ENCODE results near the gene DEK. TPM values are rescaled to one million over a fixed set of nuclear protein-coding genes. Genes with fewer than 3 reads are reported as not detected.

The DEK gene
- total and polyA plus RNA-seq, 2 of the 13 experiments (the other 11 are each of a cell fraction or from before 2014, with no cell fraction given), result 53.2 to 276 TPM

- TF ChIP-seq REST (IDR thresholded peaks at IDR 0.05; ENCODE audit: borderline replicate concordance in 1 of 2, low read depth in 1 of 2, low read length in 2 of 2) (no peak), MATR3 (CRISPR knock-in tag; IDR thresholded peaks at IDR 0.05) (no peak), CREM (IDR thresholded peaks at IDR 0.05) (no peak), CREM (CRISPR knock-in tag; IDR thresholded peaks at IDR 0.05) (no peak), PRMT3 (CRISPR knock-in tag; IDR thresholded peaks at IDR 0.05; ENCODE audit: borderline replicate concordance, low read depth) (no peak), ZSCAN22 (CRISPR knock-in tag; IDR thresholded peaks at IDR 0.05) (no peak), ZNF367 (CRISPR knock-in tag; IDR thresholded peaks at IDR 0.05; ENCODE audit: borderline replicate concordance) (no peak), EHMT2 (IDR thresholded peaks at IDR 0.05; ENCODE audit: borderline replicate concordance, low read depth, low read length) (no peak), ZNF460 (CRISPR knock-in tag; IDR thresholded peaks at IDR 0.05; ENCODE audit: borderline replicate concordance) (no peak), KLF11 (CRISPR knock-in tag; IDR thresholded peaks at IDR 0.05) (no peak), MAFG (CRISPR knock-in tag; IDR thresholded peaks at IDR 0.05) (no peak)
- TF ChIP-seq, protein P1, sequence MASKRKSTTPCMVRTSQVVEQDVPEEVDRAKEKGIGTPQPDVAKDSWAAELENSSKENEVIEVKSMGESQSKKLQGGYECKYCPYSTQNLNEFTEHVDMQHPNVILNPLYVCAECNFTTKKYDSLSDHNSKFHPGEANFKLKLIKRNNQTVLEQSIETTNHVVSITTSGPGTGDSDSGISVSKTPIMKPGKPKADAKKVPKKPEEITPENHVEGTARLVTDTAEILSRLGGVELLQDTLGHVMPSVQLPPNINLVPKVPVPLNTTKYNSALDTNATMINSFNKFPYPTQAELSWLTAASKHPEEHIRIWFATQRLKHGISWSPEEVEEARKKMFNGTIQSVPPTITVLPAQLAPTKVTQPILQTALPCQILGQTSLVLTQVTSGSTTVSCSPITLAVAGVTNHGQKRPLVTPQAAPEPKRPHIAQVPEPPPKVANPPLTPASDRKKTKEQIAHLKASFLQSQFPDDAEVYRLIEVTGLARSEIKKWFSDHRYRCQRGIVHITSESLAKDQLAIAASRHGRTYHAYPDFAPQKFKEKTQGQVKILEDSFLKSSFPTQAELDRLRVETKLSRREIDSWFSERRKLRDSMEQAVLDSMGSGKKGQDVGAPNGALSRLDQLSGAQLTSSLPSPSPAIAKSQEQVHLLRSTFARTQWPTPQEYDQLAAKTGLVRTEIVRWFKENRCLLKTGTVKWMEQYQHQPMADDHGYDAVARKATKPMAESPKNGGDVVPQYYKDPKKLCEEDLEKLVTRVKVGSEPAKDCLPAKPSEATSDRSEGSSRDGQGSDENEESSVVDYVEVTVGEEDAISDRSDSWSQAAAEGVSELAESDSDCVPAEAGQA (IDR thresholded peaks at IDR 0.05; ENCODE audit: low read depth), result no peak
- TF ChIP-seq, protein P1 (CRISPR knock-in tag; IDR thresholded peaks at IDR 0.05; ENCODE audit: borderline replicate concordance), result no peak
- TF ChIP-seq, protein P2, sequence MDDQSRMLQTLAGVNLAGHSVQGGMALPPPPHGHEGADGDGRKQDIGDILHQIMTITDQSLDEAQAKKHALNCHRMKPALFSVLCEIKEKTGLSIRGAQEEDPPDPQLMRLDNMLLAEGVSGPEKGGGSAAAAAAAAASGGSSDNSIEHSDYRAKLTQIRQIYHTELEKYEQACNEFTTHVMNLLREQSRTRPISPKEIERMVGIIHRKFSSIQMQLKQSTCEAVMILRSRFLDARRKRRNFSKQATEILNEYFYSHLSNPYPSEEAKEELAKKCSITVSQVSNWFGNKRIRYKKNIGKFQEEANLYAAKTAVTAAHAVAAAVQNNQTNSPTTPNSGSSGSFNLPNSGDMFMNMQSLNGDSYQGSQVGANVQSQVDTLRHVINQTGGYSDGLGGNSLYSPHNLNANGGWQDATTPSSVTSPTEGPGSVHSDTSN (CRISPR knock-in tag; IDR thresholded peaks at IDR 0.05; ENCODE audit: borderline replicate concordance), result no peak
- TF ChIP-seq, protein P3, sequence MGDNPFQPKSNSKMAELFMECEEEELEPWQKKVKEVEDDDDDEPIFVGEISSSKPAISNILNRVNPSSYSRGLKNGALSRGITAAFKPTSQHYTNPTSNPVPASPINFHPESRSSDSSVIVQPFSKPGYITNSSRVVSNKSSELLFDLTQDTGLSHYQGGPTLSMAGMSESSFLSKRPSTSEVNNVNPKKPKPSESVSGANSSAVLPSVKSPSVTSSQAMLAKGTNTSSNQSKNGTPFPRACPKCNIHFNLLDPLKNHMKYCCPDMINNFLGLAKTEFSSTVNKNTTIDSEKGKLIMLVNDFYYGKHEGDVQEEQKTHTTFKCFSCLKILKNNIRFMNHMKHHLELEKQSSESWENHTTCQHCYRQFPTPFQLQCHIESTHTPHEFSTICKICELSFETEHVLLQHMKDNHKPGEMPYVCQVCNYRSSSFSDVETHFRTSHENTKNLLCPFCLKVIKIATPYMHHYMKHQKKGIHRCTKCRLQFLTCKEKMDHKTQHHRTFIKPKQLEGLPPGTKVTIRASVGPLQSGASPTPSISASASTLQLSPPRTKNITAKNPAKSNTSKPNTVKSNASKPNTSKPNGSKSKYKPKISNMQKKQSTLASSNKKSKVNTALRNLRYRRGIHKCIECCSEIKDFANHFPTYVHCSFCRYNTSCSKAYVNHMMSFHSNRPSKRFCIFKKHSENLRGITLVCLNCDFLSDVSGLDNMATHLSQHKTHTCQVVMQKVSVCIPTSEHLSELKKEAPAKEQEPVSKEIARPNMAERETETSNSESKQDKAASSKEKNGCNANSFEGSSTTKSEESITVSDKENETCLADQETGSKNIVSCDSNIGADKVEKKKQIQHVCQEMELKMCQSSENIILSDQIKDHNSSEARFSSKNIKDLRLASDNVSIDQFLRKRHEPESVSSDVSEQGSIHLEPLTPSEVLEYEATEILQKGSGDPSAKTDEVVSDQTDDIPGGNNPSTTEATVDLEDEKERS (CRISPR knock-in tag; IDR thresholded peaks at IDR 0.05), result no peak
These were observed 1.6 kb upstream of the DEK start (continued) for GRCh38 chr6:18265787-18266522.
